Activated T-helper 2 cell treated with anti-CD3 and anti-CD28 coated beads, Interferon-gamma antibody, Interleukin-2, Interleukin-4, amounts not matched to agents 10 μg/mL and 5 μg/mL and 100 μg/mL, durations not matched to agents 14 hours and 24 hours and 36 hours (primary cell): ENCODE measurements around the gene PRR19. TPM values are rescaled to one million over a fixed set of nuclear protein-coding genes. Genes with fewer than 3 reads are reported as not detected.

Source experiments
- DNase-seq: peaks from one replicate; pipeline ENCODE4 v3.0.0; 2021; ENCODE audit warnings: low spot score
- H3K27ac Mint-ChIP-seq: one replicate; pipeline ENCODE4 v1.8.0; 2021; ENCODE audit warnings: mixed read lengths
- H3K27me3 Mint-ChIP-seq: one replicate; pipeline ENCODE4 v1.8.0; 2021; ENCODE audit warnings: low read depth, mixed read lengths
- H3K36me3 Mint-ChIP-seq: one replicate; pipeline ENCODE4 v1.8.0; 2021; ENCODE audit warnings: low read depth, mixed read lengths
- H3K4me1 Mint-ChIP-seq: one replicate; pipeline ENCODE4 v1.8.0; 2021; ENCODE audit warnings: low read depth, mixed read lengths
- H3K4me3 Mint-ChIP-seq: one replicate; pipeline ENCODE4 v1.8.0; 2021; ENCODE audit warnings: low read depth, mild to moderate bottlenecking, moderate library complexity, mixed read lengths
- H3K9me3 Mint-ChIP-seq: one replicate; pipeline ENCODE4 v1.8.0; 2021; ENCODE audit warnings: mixed read lengths
- intact Hi-C: fragments of 100-400 bp; cut with micrococcal nuclease; formaldehyde crosslinking; loops from one replicate; pipeline ENCODE4 v1.15.1; 2023
- total RNA-seq: library from RNA; stranded (reverse); gene quantifications from 2 replicates; pipeline ENCODE4 v1.2.3, GENCODE V29; 2022

PRR19 gene
- total RNA-seq, 1 donor from 2014 or later, result 0.91 TPM

GRCh38 chr19:42316223-42317211 lies 14.6 kb downstream of the PRR19 start:
- Mint-ChIP-seq H3K4me1 (peaks cover 10% of the 10 kb centered on the region), H3K9me3 (no peaks in the 10 kb centered on the region), H3K36me3 (no peaks in the 10 kb centered on the region), H3K27ac (no peak overlapping the region), H3K27me3 (peaks cover 37% of the 10 kb centered on the region), H3K4me3 (peak overlapping the region; percentile 3)
- DNase-seq, result no peak
- intact Hi-C loops, result no loop called here

- H3K4me3 Mint-ChIP-seq, result no peak overlapping the region
Measured at GRCh38 chr19:42317535-42317934, 15.6 kb downstream of the PRR19 start.

GRCh38 chr19:42322305-42322704 lies 20.4 kb downstream of the PRR19 start:
- H3K27me3 Mint-ChIP-seq, result peaks cover 27% of the 10 kb centered on the region
- H3K4me1 Mint-ChIP-seq, result peaks cover 12% of the 10 kb centered on the region
- intact Hi-C loops, result no loop called here
- no peaks in the 10 kb centered on the region for H3K9me3 Mint-ChIP-seq
- no peak for DNase-seq
- H3K4me3 Mint-ChIP-seq, result no peak overlapping the region
- no peaks in the 10 kb centered on the region for H3K36me3 Mint-ChIP-seq
- H3K27ac Mint-ChIP-seq, result no peak overlapping the region

More at GRCh38 chr19:42317535-42317934, 15.6 kb downstream of the PRR19 start:
- peaks cover 37% of the 10 kb centered on the region for H3K27me3 Mint-ChIP-seq
- DNase-seq, result no peak
- no peak overlapping the region for H3K27ac Mint-ChIP-seq
- H3K36me3 Mint-ChIP-seq, result no peaks in the 10 kb centered on the region
- intact Hi-C loops, result no loop called here
- peaks cover 10% of the 10 kb centered on the region for H3K4me1 Mint-ChIP-seq
- H3K9me3 Mint-ChIP-seq, result no peaks in the 10 kb centered on the region

DNA sequence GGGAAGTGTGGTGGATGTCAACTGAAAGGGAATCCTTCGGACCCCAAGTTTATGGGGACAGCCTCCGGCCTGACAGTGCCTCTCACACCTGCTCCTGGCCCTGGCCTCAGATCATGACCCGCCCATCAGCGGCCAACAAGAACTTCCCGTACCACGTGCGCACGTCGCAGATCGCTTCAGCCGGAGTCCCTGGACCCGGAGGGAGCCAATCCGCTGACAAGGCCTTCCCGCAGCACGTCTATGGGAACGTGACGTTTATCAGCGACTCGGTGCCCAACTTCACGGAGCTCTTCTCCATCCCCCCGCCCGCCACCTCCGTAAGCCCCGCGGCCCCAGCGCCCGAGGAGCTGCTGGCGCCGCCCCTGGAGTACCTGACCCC lies 21.5 kb downstream of the PRR19 start:
- H3K9me3 Mint-ChIP-seq, result no peaks in the 10 kb centered on the region
- intact Hi-C loops, result no loop called here
- no peak overlapping the region for H3K27ac Mint-ChIP-seq
- H3K36me3 Mint-ChIP-seq, result no peaks in the 10 kb centered on the region
- DNase-seq, result no peak
- H3K4me1 Mint-ChIP-seq, result peaks cover 12% of the 10 kb centered on the region
- peaks cover 27% of the 10 kb centered on the region for H3K27me3 Mint-ChIP-seq
- peak overlapping the region; percentile 33 for H3K4me3 Mint-ChIP-seq

DNA sequence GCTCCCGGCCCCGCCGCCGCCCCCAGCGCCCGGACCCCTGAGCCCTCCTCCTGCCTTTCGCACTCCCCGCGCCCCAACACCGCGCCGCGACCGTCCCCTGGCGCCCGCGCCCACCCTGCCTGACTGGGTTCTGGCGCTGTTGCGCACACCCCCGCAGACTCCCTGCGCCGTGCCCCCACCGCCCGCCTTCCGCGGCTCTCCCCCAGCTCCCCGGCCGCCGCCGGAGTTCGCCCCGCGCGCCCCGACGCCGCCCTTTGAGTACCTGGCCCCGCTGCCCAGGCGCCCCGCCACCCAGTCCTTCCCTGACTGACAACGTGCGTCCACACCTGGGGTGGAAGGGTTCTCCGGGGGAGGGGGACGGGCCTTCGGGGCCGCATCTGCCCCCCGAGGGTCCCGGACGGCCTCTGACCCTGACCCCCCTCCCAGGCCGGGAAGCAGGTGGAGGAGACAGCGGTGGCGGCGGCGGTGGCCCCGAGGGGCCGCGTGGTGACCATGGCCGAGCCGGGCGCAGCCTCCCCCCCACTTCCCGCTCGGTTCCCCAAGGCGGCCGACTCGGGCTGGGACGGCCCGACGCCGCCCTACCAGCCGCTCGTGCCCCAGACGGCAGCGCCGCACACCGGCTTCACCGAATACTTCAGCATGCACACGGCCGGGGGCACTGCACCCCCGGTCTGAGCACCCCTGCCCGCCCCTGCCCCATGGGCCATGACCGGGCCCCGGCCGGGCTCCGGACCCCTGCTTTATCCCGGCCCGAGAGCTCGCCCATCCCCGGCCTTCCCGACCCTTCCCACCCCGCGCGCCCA lies 22.1 kb downstream of the PRR19 start:
- Mint-ChIP-seq H3K9me3 (no peaks in the 10 kb centered on the region), H3K4me1 (peaks cover 12% of the 10 kb centered on the region), H3K36me3 (no peaks in the 10 kb centered on the region), H3K27me3 (peaks cover 27% of the 10 kb centered on the region), H3K27ac (no peak overlapping the region), H3K4me3 (no peak overlapping the region)
- peak; percentile 17 for DNase-seq
- intact Hi-C loops, result loop anchor here (2.0 kb wide), 1 partner anchor 41 kb away; no protein-coding TSS in a partner anchor

DNA sequence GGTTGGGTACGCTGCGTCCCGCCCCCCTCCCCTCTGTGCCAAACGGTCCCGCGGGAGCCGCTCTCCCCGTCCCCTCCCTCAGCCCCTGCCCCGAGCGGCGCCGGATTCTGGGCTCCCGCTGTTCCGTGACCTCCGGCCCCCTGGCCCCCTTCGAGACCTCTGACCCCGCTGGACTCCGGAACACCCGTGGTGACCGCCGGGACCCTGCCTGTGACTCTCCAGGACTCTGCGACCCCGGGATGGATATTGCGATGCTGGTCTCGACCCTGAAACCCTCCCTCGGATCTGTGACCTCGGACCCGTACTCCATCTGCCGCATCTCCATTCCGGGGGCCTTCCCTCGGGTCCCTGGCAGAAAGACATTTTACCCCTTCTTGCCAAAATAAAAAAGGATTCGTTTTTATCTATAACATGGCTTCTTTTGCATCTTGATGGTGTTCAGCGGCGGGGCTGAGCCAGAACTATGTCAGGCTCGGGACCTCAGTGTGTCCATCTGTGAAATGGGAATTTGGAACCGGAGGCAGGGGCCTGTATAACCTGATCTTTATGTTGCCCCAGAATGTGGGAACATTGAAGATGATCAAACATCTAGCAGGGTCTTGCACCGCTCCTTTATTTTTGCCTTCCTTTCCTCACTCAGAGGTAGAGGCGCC lies 22.8 kb downstream of the PRR19 start:
- Mint-ChIP-seq H3K27ac (peak overlapping the region; percentile 73), H3K9me3 (no peaks in the 10 kb centered on the region), H3K27me3 (peaks cover 27% of the 10 kb centered on the region), H3K36me3 (no peaks in the 10 kb centered on the region), H3K4me1 (peaks cover 12% of the 10 kb centered on the region), H3K4me3 (peak overlapping the region; percentile 87)
- intact Hi-C loops, result loop anchor here (1.0 to 2.0 kb wide), 5 partner anchors 11 to 216 kb away; partner anchors contain the start of gene TMEM145
- no peak for DNase-seq

GRCh38 chr19:42325308-42325895 lies 23.5 kb downstream of the PRR19 start, which contains the start of gene MEGF8:
MEGF8 (plus strand) TSS chr19:42325635; CDS start chr19:42326244, 609 bp downstream.
- Mint-ChIP-seq H3K27ac (peak within 1 kb of the TSS; percentile 73), H3K9me3 (no peaks in the 10 kb centered on the region), H3K4me3 (peak within 1 kb of the TSS; percentile 87), H3K27me3 (peaks cover 25% of the 10 kb centered on the region), H3K4me1 (peaks cover 12% of the 10 kb centered on the region), H3K36me3 (no peaks in the 10 kb centered on the region)
- DNase-seq, result peak; percentile 98
- intact Hi-C loops, result loop anchor here (1.0 to 2.0 kb wide), 5 partner anchors 12 to 217 kb away; partner anchors contain the start of gene TMEM145

DNA sequence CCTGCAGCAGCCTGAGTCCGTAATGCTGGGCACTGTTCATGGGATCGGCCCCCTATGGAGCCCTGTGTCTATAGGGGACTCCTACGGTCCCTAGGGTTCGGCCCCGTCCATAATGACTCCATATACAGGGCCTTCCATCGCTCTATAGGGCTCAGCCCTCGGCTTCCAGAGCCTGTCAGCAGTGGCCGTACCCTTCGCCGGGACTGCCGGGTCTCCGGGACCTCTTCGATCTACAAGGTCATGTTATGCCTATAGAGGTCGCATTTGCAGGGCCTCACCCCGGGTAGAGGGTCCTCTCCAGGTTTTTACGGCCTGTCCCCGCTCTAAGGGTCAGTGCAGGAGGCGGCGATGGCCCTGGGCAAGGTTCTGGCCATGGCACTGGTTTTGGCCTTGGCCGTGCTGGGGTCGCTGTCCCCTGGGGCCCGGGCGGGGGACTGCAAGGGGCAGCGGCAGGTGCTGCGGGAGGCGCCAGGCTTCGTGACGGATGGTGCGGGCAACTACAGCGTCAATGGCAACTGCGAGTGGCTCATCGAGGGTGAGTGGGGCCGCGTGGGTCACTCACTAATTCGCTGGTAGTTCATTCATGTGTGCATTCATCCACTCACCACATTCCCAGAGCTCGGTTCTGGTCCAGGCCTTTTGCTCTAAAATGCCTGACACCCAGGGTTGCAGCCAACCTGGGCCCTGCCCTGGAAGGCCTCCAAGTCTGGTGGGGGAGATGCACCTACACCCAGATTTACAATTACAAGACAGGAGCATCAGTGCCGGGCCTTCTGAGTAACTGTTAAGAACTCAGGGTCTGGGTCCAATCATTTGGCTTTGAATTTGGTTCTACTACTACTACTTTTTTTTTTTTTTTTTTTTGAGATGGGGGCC lies 24.2 kb downstream of the PRR19 start:
- H3K4me1 Mint-ChIP-seq, result peaks cover 12% of the 10 kb centered on the region
- peak; percentile 23 for DNase-seq
- intact Hi-C loops, result loop anchor here (1.0 to 2.0 kb wide), 5 partner anchors 13 to 218 kb away; partner anchors contain the start of gene TMEM145

GRCh38 chr19:42326969-42327368 lies 25.0 kb downstream of the PRR19 start:
- intact Hi-C loops, result no loop called here
- Mint-ChIP-seq H3K4me1 (peaks cover 12% of the 10 kb centered on the region), H3K27me3 (peaks cover 20% of the 10 kb centered on the region), H3K4me3 (peak overlapping the region; percentile 51), H3K36me3 (no peaks in the 10 kb centered on the region), H3K9me3 (no peaks in the 10 kb centered on the region), H3K27ac (no peak overlapping the region)
- no peak for DNase-seq

More for the DNA sequence above, 24.2 kb downstream of the PRR19 start:
- peak overlapping the region; percentile 34 for H3K27ac Mint-ChIP-seq
- no peaks in the 10 kb centered on the region for H3K9me3 Mint-ChIP-seq
- no peaks in the 10 kb centered on the region for H3K36me3 Mint-ChIP-seq
- H3K27me3 Mint-ChIP-seq, result peaks cover 25% of the 10 kb centered on the region
- peak overlapping the region; percentile 87 for H3K4me3 Mint-ChIP-seq

DNA sequence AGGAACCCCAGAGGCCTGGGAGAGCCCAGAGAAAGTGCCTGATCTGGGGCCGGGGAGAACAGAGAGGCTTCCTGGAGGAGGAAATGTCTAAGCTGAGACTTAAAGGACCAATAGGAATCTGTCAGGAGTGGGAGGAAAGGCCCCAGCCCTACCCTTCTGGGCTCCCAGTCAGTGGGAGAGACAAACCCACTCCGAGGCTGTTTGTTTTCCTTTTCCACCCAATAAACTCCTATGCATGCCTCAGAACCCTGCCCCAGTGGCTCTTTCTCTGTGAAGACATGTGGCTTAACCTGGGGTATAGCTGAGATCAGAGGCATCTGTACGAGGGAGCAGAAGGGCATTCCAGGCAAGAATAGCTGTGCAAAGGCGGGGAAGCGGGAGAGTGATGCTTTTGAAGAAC lies 25.4 kb downstream of the PRR19 start:
- Mint-ChIP-seq H3K27ac (no peak overlapping the region), H3K9me3 (no peaks in the 10 kb centered on the region), H3K4me3 (peak overlapping the region; percentile 1), H3K27me3 (peaks cover 16% of the 10 kb centered on the region), H3K36me3 (no peaks in the 10 kb centered on the region), H3K4me1 (peaks cover 12% of the 10 kb centered on the region)
- DNase-seq, result no peak
- intact Hi-C loops, result no loop called here

DNA sequence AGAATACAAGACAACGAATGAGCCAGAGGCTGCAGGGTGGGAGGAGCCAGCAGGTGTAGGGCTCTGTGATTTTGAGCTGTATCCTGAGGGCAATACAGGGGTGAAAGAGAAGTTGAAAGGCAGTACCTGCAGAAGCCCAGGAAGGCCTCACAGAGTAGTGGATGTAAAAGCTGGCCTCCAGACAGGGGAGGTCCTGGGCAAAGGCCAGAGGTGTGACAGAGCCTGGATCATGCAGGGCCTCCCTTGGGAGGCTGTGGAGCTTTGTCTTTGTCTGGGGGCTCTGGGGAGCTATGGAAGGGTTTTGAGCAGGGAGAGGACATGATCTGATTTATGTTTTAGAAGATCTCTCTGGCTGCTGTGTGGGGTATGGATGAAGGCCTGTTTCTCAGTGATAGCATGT lies 26.2 kb downstream of the PRR19 start:
- H3K36me3 Mint-ChIP-seq, result no peaks in the 10 kb centered on the region
- H3K9me3 Mint-ChIP-seq, result no peaks in the 10 kb centered on the region
- no peak overlapping the region for H3K4me3 Mint-ChIP-seq
- H3K27ac Mint-ChIP-seq, result no peak overlapping the region
- no peak for DNase-seq
- H3K27me3 Mint-ChIP-seq, result peaks cover 10% of the 10 kb centered on the region
- H3K4me1 Mint-ChIP-seq, result peaks cover 12% of the 10 kb centered on the region
- intact Hi-C loops, result no loop called here
